A549 (cell line): Measurements from ENCODE around the gene NKAPD1.

Experiments used
- CTCF ChIP-seq: fragments of >200 bp; sonication (Bioruptor Twin); formaldehyde crosslinking; IDR thresholded peaks from 3 replicates; pipeline ENCODE4 v1.5.1; 2016
- ELK1 ChIP-seq: fragments of 150-350 bp; IDR thresholded peaks from 2 replicates; pipeline ENCODE4 v1.6.1; 2014; ENCODE audit warnings: low read depth, mild to moderate bottlenecking, low read length
- USF2 ChIP-seq: fragments of 450-650 bp; IDR thresholded peaks from 2 replicates; pipeline ENCODE4 v1.6.1; 2014; ENCODE audit warnings: antibody characterized with exemption

- TF ChIP-seq ELK1 (no peak), CTCF (no peak), USF2 (no peak)
These were observed 22.3 kb upstream of the NKAPD1 start for GRCh38 chr11:112051768-112052167.
